Tibial nerve (tissue), 3 donors: Measurements from ENCODE around the gene LDAH.

Experiments used
- POLR2A ChIP-seq, 2 donors: fragments of 450-650 bp; IDR thresholded peaks; one replicate each; pipeline ENCODE4 v1.6.1; 2017; ENCODE audit warnings: antibody characterized with exemption in 2 of 2, mild to moderate bottlenecking in 2 of 2, moderate library complexity in 2 of 2
- TF ChIP-seq, protein P1 (sequence below), 5 experiments: fragments of 200-600 bp in 3 of 5; fragments of 450-650 bp in 2 of 5; sonication (generic) in 3 of 5; IDR thresholded peaks; one replicate each; pipeline ENCODE4 v1.5.1; 2016 to 2019; ENCODE audit warnings: antibody characterized with exemption in 5 of 5, mild to moderate bottlenecking in 3 of 5, moderate library complexity in 2 of 5

DNA sequence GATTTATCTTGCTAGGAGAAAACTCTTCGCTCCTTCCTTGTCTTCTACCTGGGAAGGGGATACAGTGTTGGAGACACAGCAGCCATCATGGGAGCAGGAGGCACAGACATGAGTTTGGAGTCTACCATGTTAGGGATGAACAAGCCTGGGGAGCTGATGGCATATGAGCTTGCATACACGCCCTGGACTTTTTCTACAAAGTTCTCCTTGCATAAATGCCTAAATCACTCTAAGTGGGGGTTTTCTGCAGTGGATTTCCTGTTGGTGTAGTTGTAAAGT is 168.4 kb downstream of the LDAH start:
- TF ChIP-seq POLR2A (IDR thresholded peaks at IDR 0.05): no peak
- TF ChIP-seq, protein P1, sequence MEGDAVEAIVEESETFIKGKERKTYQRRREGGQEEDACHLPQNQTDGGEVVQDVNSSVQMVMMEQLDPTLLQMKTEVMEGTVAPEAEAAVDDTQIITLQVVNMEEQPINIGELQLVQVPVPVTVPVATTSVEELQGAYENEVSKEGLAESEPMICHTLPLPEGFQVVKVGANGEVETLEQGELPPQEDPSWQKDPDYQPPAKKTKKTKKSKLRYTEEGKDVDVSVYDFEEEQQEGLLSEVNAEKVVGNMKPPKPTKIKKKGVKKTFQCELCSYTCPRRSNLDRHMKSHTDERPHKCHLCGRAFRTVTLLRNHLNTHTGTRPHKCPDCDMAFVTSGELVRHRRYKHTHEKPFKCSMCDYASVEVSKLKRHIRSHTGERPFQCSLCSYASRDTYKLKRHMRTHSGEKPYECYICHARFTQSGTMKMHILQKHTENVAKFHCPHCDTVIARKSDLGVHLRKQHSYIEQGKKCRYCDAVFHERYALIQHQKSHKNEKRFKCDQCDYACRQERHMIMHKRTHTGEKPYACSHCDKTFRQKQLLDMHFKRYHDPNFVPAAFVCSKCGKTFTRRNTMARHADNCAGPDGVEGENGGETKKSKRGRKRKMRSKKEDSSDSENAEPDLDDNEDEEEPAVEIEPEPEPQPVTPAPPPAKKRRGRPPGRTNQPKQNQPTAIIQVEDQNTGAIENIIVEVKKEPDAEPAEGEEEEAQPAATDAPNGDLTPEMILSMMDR (IDR thresholded peaks at IDR 0.05): no peak
